CD8-positive, alpha-beta memory T cell (primary cell): ENCODE results near the gene GUCY2F. TPM values are rescaled to one million over a fixed set of nuclear protein-coding genes. Genes with fewer than 3 reads are reported as not detected.
A peak's percentile ranks its signal among the peaks of the same experiment; 100 is the strongest.

Experiments
- CTCF ChIA-PET: fragments of 350-600 bp; sonication (Branson Sonifier 250); formaldehyde crosslinking; loops from one replicate; lab custom pipeline; 2021; ENCODE audit warnings: antibody characterized with exemption; lab: Charles Lee
- POLR2A ChIA-PET: fragments of 350-600 bp; sonication (Branson Sonifier 250); formaldehyde crosslinking; loops from one replicate; lab custom pipeline; 2021; ENCODE audit warnings: antibody characterized with exemption; lab: Charles Lee
- DNase-seq, 5 donors: peaks; one replicate each; pipeline versions ENCODE4 v3.0.0 to v3.0.0-alpha.2; 2020 to 2022; ENCODE audit warnings: mixed read lengths in 1 of 5
- H3K27ac ChIP-seq: one replicate; pipeline ENCODE4 v1.7.0; 2013; ENCODE audit warnings: low read depth, mild to moderate bottlenecking, low read length, moderate library complexity
- H3K27me3 ChIP-seq: 2 replicates; pipeline ENCODE4 v1.7.0; 2013; ENCODE audit warnings: low read length, mild to moderate bottlenecking; ENCODE audit not compliant: insufficient read depth, poor library complexity, severe bottlenecking
- H3K36me3 ChIP-seq: 2 replicates; pipeline ENCODE4 v1.7.0; 2013; ENCODE audit warnings: mild to moderate bottlenecking, low read length, moderate library complexity; ENCODE audit not compliant: insufficient read depth
- H3K4me1 ChIP-seq: 2 replicates; pipeline ENCODE4 v1.7.0; 2013; ENCODE audit warnings: mild to moderate bottlenecking, low read length, moderate library complexity; ENCODE audit not compliant: insufficient read depth
- H3K4me3 ChIP-seq: 2 replicates; pipeline ENCODE4 v1.7.0; 2013; ENCODE audit warnings: mild to moderate bottlenecking, low read length
- H3K9me3 ChIP-seq: 2 replicates; pipeline ENCODE4 v1.7.0; 2013; ENCODE audit warnings: mild to moderate bottlenecking, low read length
- H3K27ac Mint-ChIP-seq, 8 donors: one replicate each; pipeline ENCODE4 v1.8.0; 2020 to 2021; ENCODE audit warnings: mixed read lengths in 8 of 8, mild to moderate bottlenecking in 6 of 8, inconsistent platforms in 3 of 8, moderate library complexity in 3 of 8
- H3K27me3 Mint-ChIP-seq, 2 donors: one replicate each; pipeline ENCODE4 v1.8.0; 2020 to 2021; ENCODE audit warnings: mixed read lengths in 2 of 2, mild to moderate bottlenecking in 1 of 2, moderate library complexity in 1 of 2
- H3K36me3 Mint-ChIP-seq, 3 donors: one replicate each; pipeline ENCODE4 v1.8.0; 2020 to 2021; ENCODE audit warnings: mixed read lengths in 3 of 3, inconsistent platforms in 1 of 3, mild to moderate bottlenecking in 1 of 3
- H3K4me1 Mint-ChIP-seq, 3 donors: one replicate each; pipeline ENCODE4 v1.8.0; 2020 to 2021; ENCODE audit warnings: mixed read lengths in 3 of 3, inconsistent platforms in 1 of 3, mild to moderate bottlenecking in 1 of 3
- H3K4me3 Mint-ChIP-seq, 7 donors: one replicate each; pipeline ENCODE4 v1.8.0; 2020 to 2021; ENCODE audit warnings: mixed read lengths in 7 of 7, mild to moderate bottlenecking in 6 of 7, moderate library complexity in 4 of 7, inconsistent platforms in 2 of 7
- H3K9me3 Mint-ChIP-seq, 5 donors: one replicate each; pipeline ENCODE4 v1.8.0; 2020 to 2022; ENCODE audit warnings: mixed read lengths in 5 of 5, mild to moderate bottlenecking in 3 of 5, moderate library complexity in 2 of 5, inconsistent platforms in 1 of 5
- polyA plus RNA-seq: library from polyadenylated mRNA; unstranded; fragments of 300-500 nt; fragmentation: Illumina TruSeq; gene quantifications from one replicate; pipeline ENCODE4 v1.2.3, GENCODE V29; 2021
- total RNA-seq, 2 experiments: library from RNA; stranded (reverse); gene quantifications; one replicate each; pipeline ENCODE4 v1.2.3, GENCODE V29; 2021

GUCY2F gene
- total and polyA plus RNA-seq, 3 experiments from 2014 or later: not detected

DNA sequence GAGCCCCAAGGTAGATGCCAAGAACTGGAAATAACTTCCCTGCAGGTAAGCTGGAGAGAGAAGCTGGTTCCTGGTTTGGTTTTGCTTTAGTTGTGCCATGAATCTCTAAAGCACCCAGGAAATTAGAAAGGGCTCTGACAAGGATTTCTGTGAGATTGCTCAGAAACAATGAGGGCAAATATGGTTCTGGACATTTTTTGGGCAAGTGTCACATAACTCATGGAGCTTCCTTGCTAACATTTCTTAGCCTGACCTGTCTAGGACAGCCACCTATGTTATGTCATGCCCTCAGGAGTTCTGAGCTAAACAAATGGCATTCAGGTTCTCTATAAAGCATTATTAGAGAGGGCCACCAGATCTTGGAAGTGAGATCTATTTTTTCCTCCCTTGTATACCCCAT lies 131.8 kb downstream of the GUCY2F start:
- Histone ChIP-seq H3K27me3 (no peaks in the 10 kb centered on the region), H3K27ac (no peak overlapping the region), H3K4me3 (no peak overlapping the region), H3K36me3 (no peaks in the 10 kb centered on the region), H3K4me1 (no peaks in the 10 kb centered on the region), H3K9me3 (no peaks in the 10 kb centered on the region)
- H3K9me3 Mint-ChIP-seq: no peaks in the 10 kb centered on the region
- H3K27ac Mint-ChIP-seq: no peak overlapping the region
- CTCF ChIA-PET: no interaction called here
- H3K4me1 Mint-ChIP-seq: no peaks in the 10 kb centered on the region
- no peaks in the 10 kb centered on the region for H3K36me3 Mint-ChIP-seq
- POLR2A ChIA-PET: no interaction called here
- DNase-seq: no peak
- no peaks in the 10 kb centered on the region for H3K27me3 Mint-ChIP-seq
- H3K4me3 Mint-ChIP-seq: no peak overlapping the region

DNA sequence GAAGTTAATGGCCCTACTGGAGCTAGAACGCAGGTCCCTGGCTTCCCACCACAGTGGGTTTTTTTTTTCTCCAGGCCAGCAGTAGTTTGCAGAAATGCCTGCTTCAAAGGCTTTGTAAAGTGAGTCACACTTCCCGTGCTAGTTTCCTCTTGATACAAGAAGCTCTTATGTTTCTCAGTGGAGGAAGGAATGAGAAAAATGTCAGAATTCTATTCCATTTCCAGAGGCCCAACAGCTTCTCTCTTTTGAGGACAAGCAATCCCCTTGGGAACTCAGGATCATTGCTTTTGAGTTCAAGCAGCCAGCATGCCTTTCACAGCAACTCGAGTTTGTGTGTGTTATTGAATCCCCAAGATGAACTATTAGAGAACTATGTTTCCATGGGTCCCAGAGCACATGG lies 134.3 kb downstream of the GUCY2F start:
- H3K4me3 Mint-ChIP-seq: no peak overlapping the region
- Histone ChIP-seq H3K27me3 (no peaks in the 10 kb centered on the region), H3K4me1 (no peaks in the 10 kb centered on the region), H3K36me3 (no peaks in the 10 kb centered on the region), H3K9me3 (no peaks in the 10 kb centered on the region), H3K4me3 (no peak overlapping the region), H3K27ac (no peak overlapping the region)
- no peaks in the 10 kb centered on the region for H3K9me3 Mint-ChIP-seq
- ChIA-PET CTCF (no interaction called here), POLR2A (interaction anchor here (0.6 kb wide), 1 partner anchor 539 kb away, joined by 3 read pairs; no protein-coding TSS in a partner anchor)
- H3K36me3 Mint-ChIP-seq: no peaks in the 10 kb centered on the region
- peaks cover 0 to 3% of the 10 kb centered on the region in 2 donors for H3K27me3 Mint-ChIP-seq
- no peak for DNase-seq
- H3K4me1 Mint-ChIP-seq: no peaks in the 10 kb centered on the region
- H3K27ac Mint-ChIP-seq: no peak overlapping the region

DNA sequence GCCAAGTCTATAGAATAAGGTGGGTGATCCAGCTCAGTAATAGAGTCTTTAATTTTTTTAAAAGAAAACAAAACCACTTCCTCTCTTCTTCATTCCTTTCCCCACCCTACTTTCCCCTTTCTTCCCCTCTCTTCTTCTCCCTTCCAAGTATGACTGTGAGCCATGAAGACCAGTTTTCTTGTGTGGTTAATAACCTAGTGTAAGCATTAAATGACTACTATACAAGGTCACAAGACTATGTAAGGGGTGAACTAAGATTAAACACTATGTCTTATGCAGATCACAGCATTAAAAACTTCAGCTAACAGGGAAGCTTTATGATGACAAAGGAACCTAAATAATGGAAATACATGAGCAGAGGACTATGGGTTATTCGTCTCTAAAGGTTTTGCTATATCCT lies 135.4 kb downstream of the GUCY2F start:
- Mint-ChIP-seq H3K36me3 (no peaks in the 10 kb centered on the region), H3K9me3 (no peaks in the 10 kb centered on the region), H3K4me3 (no peak overlapping the region), H3K4me1 (no peaks in the 10 kb centered on the region), H3K27ac (no peak overlapping the region), H3K27me3 (peaks cover 0 to 3% of the 10 kb centered on the region in 2 donors)
- Histone ChIP-seq H3K4me3 (no peak overlapping the region), H3K27ac (no peak overlapping the region), H3K4me1 (no peaks in the 10 kb centered on the region), H3K9me3 (no peaks in the 10 kb centered on the region), H3K27me3 (no peaks in the 10 kb centered on the region), H3K36me3 (no peaks in the 10 kb centered on the region)
- CTCF ChIA-PET: no interaction called here
- POLR2A ChIA-PET: no interaction called here
- DNase-seq: no peak

GRCh38 chrX:109345856-109346255 lies 136.0 kb downstream of the GUCY2F start:
- Histone ChIP-seq H3K27me3 (no peaks in the 10 kb centered on the region), H3K27ac (no peak overlapping the region), H3K4me3 (no peak overlapping the region), H3K9me3 (no peaks in the 10 kb centered on the region), H3K36me3 (no peaks in the 10 kb centered on the region), H3K4me1 (no peaks in the 10 kb centered on the region)
- Mint-ChIP-seq H3K27ac (no peak overlapping the region), H3K27me3 (peaks cover 0 to 3% of the 10 kb centered on the region in 2 donors), H3K36me3 (no peaks in the 10 kb centered on the region), H3K4me1 (no peaks in the 10 kb centered on the region), H3K4me3 (no peak overlapping the region), H3K9me3 (no peaks in the 10 kb centered on the region)
- DNase-seq: no peak
- POLR2A ChIA-PET: no interaction called here
- CTCF ChIA-PET: no interaction called here

DNA sequence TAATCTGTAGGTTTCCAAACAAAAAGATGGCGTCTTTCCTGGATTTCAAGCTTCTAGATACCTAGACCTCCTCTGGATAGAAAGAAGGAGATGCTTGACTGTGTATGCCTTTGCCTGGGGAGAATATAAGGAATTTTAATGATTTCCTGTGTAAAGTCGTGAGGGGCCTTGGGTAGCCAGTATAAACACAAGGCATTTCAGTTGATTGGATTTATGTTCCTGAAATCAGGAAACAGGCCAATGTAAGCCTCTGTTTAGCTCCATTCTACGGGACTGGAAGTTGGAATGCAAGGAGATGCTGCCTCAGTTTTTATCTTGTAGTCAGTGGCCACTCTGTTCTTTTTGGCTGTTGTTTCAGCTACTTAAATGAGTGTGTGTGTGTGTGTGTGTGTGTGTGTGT lies 137.2 kb downstream of the GUCY2F start:
- Histone ChIP-seq H3K36me3 (no peaks in the 10 kb centered on the region), H3K27ac (no peak overlapping the region), H3K9me3 (no peaks in the 10 kb centered on the region), H3K4me3 (no peak overlapping the region), H3K4me1 (no peaks in the 10 kb centered on the region), H3K27me3 (no peaks in the 10 kb centered on the region)
- no peaks in the 10 kb centered on the region for H3K9me3 Mint-ChIP-seq
- H3K4me1 Mint-ChIP-seq: no peaks in the 10 kb centered on the region
- DNase-seq: no peak
- H3K4me3 Mint-ChIP-seq: no peak overlapping the region
- ChIA-PET POLR2A (no interaction called here), CTCF (no interaction called here)
- no peaks in the 10 kb centered on the region for H3K36me3 Mint-ChIP-seq
- H3K27ac Mint-ChIP-seq: no peak overlapping the region
- peaks cover 0 to 5% of the 10 kb centered on the region in 2 donors for H3K27me3 Mint-ChIP-seq

DNA sequence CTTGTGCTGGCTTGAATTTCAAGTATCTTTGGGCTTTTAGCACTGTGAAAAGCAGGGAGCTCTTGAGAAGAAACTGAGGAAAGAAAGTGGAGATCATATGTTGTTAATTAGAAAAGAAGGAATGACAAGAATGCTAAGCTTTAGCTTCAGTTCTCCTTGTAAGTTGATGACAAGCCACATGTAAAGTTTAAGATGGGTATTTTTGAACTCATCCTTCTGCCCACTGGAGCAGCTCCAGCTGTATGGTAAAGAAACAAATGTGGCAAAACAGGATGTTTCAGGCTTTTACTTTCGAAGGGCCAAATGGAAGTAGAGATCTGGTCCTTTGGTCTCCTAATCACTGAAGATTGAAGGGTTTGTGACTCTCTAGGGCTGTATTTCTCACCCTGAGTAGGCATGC lies 137.8 kb downstream of the GUCY2F start:
- H3K4me3 Mint-ChIP-seq: no peak overlapping the region
- ChIA-PET POLR2A (no interaction called here), CTCF (no interaction called here)
- H3K27me3 Mint-ChIP-seq: peaks cover 0 to 5% of the 10 kb centered on the region in 2 donors
- no peaks in the 10 kb centered on the region for H3K9me3 ChIP-seq
- no peaks in the 10 kb centered on the region for H3K27me3 ChIP-seq
- no peaks in the 10 kb centered on the region for H3K9me3 Mint-ChIP-seq
- H3K27ac ChIP-seq: no peak overlapping the region
- H3K4me1 ChIP-seq: no peaks in the 10 kb centered on the region
- no peaks in the 10 kb centered on the region for H3K4me1 Mint-ChIP-seq
- DNase-seq: no peak
- H3K36me3 Mint-ChIP-seq: no peaks in the 10 kb centered on the region
- H3K36me3 ChIP-seq: no peaks in the 10 kb centered on the region
- no peak overlapping the region for H3K4me3 ChIP-seq
- H3K27ac Mint-ChIP-seq: no peak overlapping the region

- Mint-ChIP-seq H3K27ac (peak overlapping the region in 1 of 8 donors; percentile 47), H3K4me1 (no peaks in the 10 kb centered on the region), H3K36me3 (no peaks in the 10 kb centered on the region), H3K27me3 (peaks cover 0 to 5% of the 10 kb centered on the region in 2 donors), H3K4me3 (no peak overlapping the region), H3K9me3 (no peaks in the 10 kb centered on the region)
- ChIA-PET CTCF (no interaction called here), POLR2A (no interaction called here)
- Histone ChIP-seq H3K4me3 (no peak overlapping the region), H3K36me3 (no peaks in the 10 kb centered on the region), H3K27me3 (no peaks in the 10 kb centered on the region), H3K4me1 (no peaks in the 10 kb centered on the region), H3K9me3 (no peaks in the 10 kb centered on the region), H3K27ac (no peak overlapping the region)
- DNase-seq: no peak
These were observed 138.2 kb downstream of the GUCY2F start for GRCh38 chrX:109343671-109344070.

DNA sequence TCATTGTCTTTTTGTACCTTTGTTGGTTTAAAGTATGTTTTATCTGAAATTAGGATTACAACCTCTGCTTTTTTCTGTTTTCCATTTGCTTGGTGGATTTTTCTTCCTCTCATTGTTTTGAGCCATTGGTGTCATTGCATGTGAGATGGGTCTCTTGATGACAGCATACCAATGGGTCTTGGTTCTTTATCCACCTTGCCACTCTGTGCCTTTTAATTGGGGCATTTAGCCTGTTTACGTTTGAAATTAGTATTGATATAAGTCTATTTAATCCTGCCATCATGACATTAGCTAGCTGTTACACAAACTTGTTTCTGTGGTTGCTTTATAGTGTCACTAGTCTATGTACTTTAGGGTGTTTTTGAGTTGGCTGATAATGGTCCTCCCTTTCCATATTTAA lies 145.7 kb downstream of the GUCY2F start:
- Histone ChIP-seq H3K27me3 (no peaks in the 10 kb centered on the region), H3K36me3 (no peaks in the 10 kb centered on the region), H3K27ac (no peak overlapping the region), H3K4me1 (no peaks in the 10 kb centered on the region), H3K4me3 (no peak overlapping the region), H3K9me3 (no peaks in the 10 kb centered on the region)
- POLR2A ChIA-PET: no interaction called here
- H3K27me3 Mint-ChIP-seq: peaks cover 0 to 2% of the 10 kb centered on the region in 2 donors
- no peak overlapping the region for H3K27ac Mint-ChIP-seq
- H3K4me1 Mint-ChIP-seq: no peaks in the 10 kb centered on the region
- peaks cover 2 to 15% (median 8%) of the 10 kb centered on the region in 5 donors for H3K9me3 Mint-ChIP-seq
- no peak overlapping the region for H3K4me3 Mint-ChIP-seq
- DNase-seq: no peak
- CTCF ChIA-PET: no interaction called here
- no peaks in the 10 kb centered on the region for H3K36me3 Mint-ChIP-seq

DNA sequence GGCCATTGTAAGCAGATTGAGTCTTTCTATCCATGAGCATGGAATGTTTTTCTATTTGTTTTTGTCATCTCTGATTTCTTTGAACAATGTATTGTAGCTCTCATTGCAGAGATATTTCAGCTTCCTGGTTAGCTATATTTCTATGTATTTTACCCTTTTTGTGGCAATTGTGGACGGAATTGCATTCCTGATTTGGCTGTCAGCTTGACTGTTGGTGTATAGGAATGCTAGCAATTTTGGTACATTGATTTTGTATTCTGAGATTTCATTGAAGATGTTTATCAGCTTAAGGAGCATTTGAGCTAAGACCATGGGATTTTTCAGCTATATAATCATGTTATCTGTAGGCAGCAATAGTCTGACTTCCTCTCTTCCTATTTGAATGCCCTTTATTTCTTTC lies 154.6 kb downstream of the GUCY2F start:
- no peak for DNase-seq
- Mint-ChIP-seq H3K4me1 (no peaks in the 10 kb centered on the region), H3K9me3 (peaks cover 0 to 3% (median 0%) of the 10 kb centered on the region in 5 donors), H3K27ac (no peak overlapping the region), H3K4me3 (no peak overlapping the region), H3K36me3 (no peaks in the 10 kb centered on the region), H3K27me3 (peaks cover 0 to 3% of the 10 kb centered on the region in 2 donors)
- Histone ChIP-seq H3K4me3 (no peak overlapping the region), H3K9me3 (no peaks in the 10 kb centered on the region), H3K27ac (no peak overlapping the region), H3K36me3 (no peaks in the 10 kb centered on the region), H3K4me1 (no peaks in the 10 kb centered on the region), H3K27me3 (no peaks in the 10 kb centered on the region)
- ChIA-PET POLR2A (no interaction called here), CTCF (no interaction called here)
